Activated CD4-positive, alpha-beta memory T cell treated with anti-CD3 and anti-CD28 coated beads, Interleukin-2, amount 10 ng/mL, durations not matched to agents 7 days and 5 days (primary cell): Measurements from ENCODE around the gene TFF1. TPM values are rescaled to one million over a fixed set of nuclear protein-coding genes. Genes with fewer than 3 reads are reported as not detected.

Source experiments
- CTCF ChIA-PET: fragments of 350-600 bp; sonication (Branson Sonifier 250); formaldehyde crosslinking; loops from one replicate; lab custom pipeline; 2021; ENCODE audit warnings: antibody characterized with exemption, inconsistent platforms; lab: Charles Lee
- POLR2A ChIA-PET: fragments of 350-600 bp; sonication (Branson Sonifier 250); formaldehyde crosslinking; loops from one replicate; lab custom pipeline; 2021; ENCODE audit warnings: antibody characterized with exemption; lab: Charles Lee
- DNase-seq: peaks from one replicate; pipeline ENCODE4 v3.0.0-alpha.2; 2020
- H3K27ac Mint-ChIP-seq: one replicate; pipeline ENCODE4 v1.8.0; 2021; ENCODE audit warnings: mild to moderate bottlenecking, mixed read lengths
- H3K27me3 Mint-ChIP-seq: one replicate; pipeline ENCODE4 v1.8.0; 2021; ENCODE audit warnings: mixed read lengths
- H3K36me3 Mint-ChIP-seq: one replicate; pipeline ENCODE4 v1.8.0; 2021; ENCODE audit warnings: low read depth, mixed read lengths
- H3K4me1 Mint-ChIP-seq: one replicate; pipeline ENCODE4 v1.8.0; 2021; ENCODE audit warnings: mixed read lengths
- H3K4me3 Mint-ChIP-seq: one replicate; pipeline ENCODE4 v1.8.0; 2021; ENCODE audit warnings: mild to moderate bottlenecking, mixed read lengths
- H3K9me3 Mint-ChIP-seq: one replicate; pipeline ENCODE4 v1.8.0; 2021; ENCODE audit warnings: mixed read lengths
- total RNA-seq, 2 experiments: library from RNA; stranded (reverse); gene quantifications; one replicate each; pipeline ENCODE4 v1.2.3, GENCODE V29; 2021

TFF1 gene
- total RNA-seq, 2 experiments from 2014 or later = not detected

DNA sequence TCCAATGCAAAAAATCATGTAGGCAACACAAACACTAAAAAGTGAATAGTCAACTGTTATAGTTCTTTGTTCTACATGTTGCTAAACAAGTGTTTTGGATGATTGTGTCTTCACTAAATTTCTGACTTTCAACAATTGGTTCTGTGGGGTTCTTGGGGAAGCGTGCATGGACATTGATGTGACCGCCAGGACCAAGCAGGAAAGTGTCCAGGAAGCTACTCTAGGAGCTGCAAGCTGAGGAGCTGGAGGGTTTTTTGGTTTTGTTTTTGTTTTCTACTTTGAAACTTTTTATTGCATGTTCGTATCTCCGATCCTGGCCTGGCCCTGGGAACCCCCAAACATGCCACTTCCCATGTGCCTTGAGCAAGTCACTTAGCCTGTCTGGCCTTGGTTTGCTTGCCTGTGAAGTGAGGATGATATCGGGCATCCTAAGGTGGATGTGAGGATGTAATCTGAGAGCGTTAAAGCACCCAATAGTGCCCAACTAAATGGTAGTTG lies 21.6 kb upstream of the TFF1 start:
- ChIA-PET CTCF (interaction anchor here (1.0 to 1.2 kb wide), 2 partner anchors 11 to 16 kb away, joined by 5 to 6 read pairs; partner anchors contain the start of gene UBASH3A), POLR2A (interaction anchor here (1.2 to 3.1 kb wide), 6 partner anchors 11 to 37 kb away, joined by 3 to 34 read pairs (median 7); partner anchors contain the start of gene UBASH3A)
- Mint-ChIP-seq H3K9me3 (peaks cover 3% of the 10 kb centered on the region), H3K36me3 (peaks cover 67% of the 10 kb centered on the region), H3K4me1 (peaks cover 74% of the 10 kb centered on the region), H3K27ac (no peak overlapping the region), H3K27me3 (no peaks in the 10 kb centered on the region), H3K4me3 (no peak overlapping the region)
- no peak for DNase-seq

GRCh38 chr21:42387164-42387563 lies 20.8 kb upstream of the TFF1 start:
- Mint-ChIP-seq H3K27ac (no peak overlapping the region), H3K9me3 (peaks cover 10% of the 10 kb centered on the region), H3K27me3 (no peaks in the 10 kb centered on the region), H3K4me1 (peaks cover 69% of the 10 kb centered on the region), H3K36me3 (peaks cover 73% of the 10 kb centered on the region), H3K4me3 (no peak overlapping the region)
- ChIA-PET POLR2A (interaction anchor here (1.0 to 3.1 kb wide), 4 partner anchors 11 to 17 kb away, joined by 3 to 34 read pairs (median 7); partner anchors contain the start of gene UBASH3A), CTCF (no interaction called here)
- DNase-seq = no peak

GRCh38 chr21:42386034-42386591 lies 19.8 kb upstream of the TFF1 start:
- POLR2A ChIA-PET = interaction anchor here (0.5 kb wide), 1 partner anchor 17 kb away, joined by 3 read pairs; no protein-coding TSS in a partner anchor
- H3K4me3 Mint-ChIP-seq = no peak overlapping the region
- H3K27ac Mint-ChIP-seq = no peak overlapping the region

DNA sequence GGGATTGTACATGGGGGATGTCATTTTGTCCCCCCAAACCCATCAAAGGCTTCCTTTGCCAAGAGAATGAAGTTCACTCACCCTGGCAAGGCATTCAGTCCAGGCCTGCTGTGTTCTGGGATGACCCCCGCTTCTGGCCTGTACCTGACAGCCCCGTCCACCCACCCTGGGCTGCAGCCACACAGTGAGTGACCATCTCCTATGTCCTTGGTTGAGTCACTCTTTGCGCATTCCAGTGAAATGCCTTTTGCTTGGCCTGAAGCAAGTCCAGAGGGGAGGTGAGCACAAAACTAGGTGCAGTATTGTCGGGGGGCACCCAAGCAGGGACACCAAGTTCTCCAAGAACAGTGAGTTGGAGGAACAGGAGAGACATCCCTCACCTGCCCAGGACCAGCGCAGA lies 19.3 kb upstream of the TFF1 start:
- H3K9me3 Mint-ChIP-seq = peaks cover 18% of the 10 kb centered on the region
- ChIA-PET CTCF (interaction anchor here (1.0 kb wide), 1 partner anchor 18 kb away, joined by 3 read pairs; the partner anchor contains the start of gene UBASH3A), POLR2A (interaction anchor here (0.5 kb wide), 1 partner anchor 17 kb away, joined by 3 read pairs; no protein-coding TSS in a partner anchor)
- H3K27me3 Mint-ChIP-seq = no peaks in the 10 kb centered on the region
- no peak overlapping the region for H3K27ac Mint-ChIP-seq
- no peak for DNase-seq
- H3K4me1 Mint-ChIP-seq = peaks cover 62% of the 10 kb centered on the region
- no peak overlapping the region for H3K4me3 Mint-ChIP-seq
- peaks cover 72% of the 10 kb centered on the region for H3K36me3 Mint-ChIP-seq

More at GRCh38 chr21:42386034-42386591, 19.8 kb upstream of the TFF1 start:
- Mint-ChIP-seq H3K9me3 (peaks cover 18% of the 10 kb centered on the region), H3K4me1 (peaks cover 67% of the 10 kb centered on the region), H3K27me3 (no peaks in the 10 kb centered on the region), H3K36me3 (peaks cover 75% of the 10 kb centered on the region)
- no peak for DNase-seq
- CTCF ChIA-PET = interaction anchor here (0.6 to 1.0 kb wide), 2 partner anchors 18 to 570 kb away, joined by 3 read pairs; partner anchors contain the start of gene UBASH3A

GRCh38 chr21:42384989-42385388 lies 18.7 kb upstream of the TFF1 start:
- H3K36me3 Mint-ChIP-seq = peaks cover 70% of the 10 kb centered on the region
- no peak for DNase-seq
- H3K4me3 Mint-ChIP-seq = no peak overlapping the region
- ChIA-PET POLR2A (interaction anchor here (1.8 kb wide), 1 partner anchor 19 kb away, joined by 4 read pairs; the partner anchor contains the start of gene UBASH3A), CTCF (no interaction called here)
- H3K27ac Mint-ChIP-seq = peak overlapping the region; percentile 32
- H3K9me3 Mint-ChIP-seq = peaks cover 18% of the 10 kb centered on the region
- no peaks in the 10 kb centered on the region for H3K27me3 Mint-ChIP-seq
- peaks cover 57% of the 10 kb centered on the region for H3K4me1 Mint-ChIP-seq

GRCh38 chr21:42384156-42384945 lies 18.0 kb upstream of the TFF1 start:
- H3K9me3 Mint-ChIP-seq = peaks cover 18% of the 10 kb centered on the region
- H3K4me1 Mint-ChIP-seq = peaks cover 51% of the 10 kb centered on the region
- no peak for DNase-seq
- H3K36me3 Mint-ChIP-seq = peaks cover 65% of the 10 kb centered on the region
- H3K4me3 Mint-ChIP-seq = no peak overlapping the region
- CTCF ChIA-PET = interaction anchor here (2.2 kb wide), 1 partner anchor 20 kb away, joined by 8 read pairs; the partner anchor contains the start of gene UBASH3A
- H3K27ac Mint-ChIP-seq = no peak overlapping the region
- no peaks in the 10 kb centered on the region for H3K27me3 Mint-ChIP-seq
- POLR2A ChIA-PET = interaction anchor here (1.8 kb wide), 1 partner anchor 19 kb away, joined by 4 read pairs; the partner anchor contains the start of gene UBASH3A

DNA sequence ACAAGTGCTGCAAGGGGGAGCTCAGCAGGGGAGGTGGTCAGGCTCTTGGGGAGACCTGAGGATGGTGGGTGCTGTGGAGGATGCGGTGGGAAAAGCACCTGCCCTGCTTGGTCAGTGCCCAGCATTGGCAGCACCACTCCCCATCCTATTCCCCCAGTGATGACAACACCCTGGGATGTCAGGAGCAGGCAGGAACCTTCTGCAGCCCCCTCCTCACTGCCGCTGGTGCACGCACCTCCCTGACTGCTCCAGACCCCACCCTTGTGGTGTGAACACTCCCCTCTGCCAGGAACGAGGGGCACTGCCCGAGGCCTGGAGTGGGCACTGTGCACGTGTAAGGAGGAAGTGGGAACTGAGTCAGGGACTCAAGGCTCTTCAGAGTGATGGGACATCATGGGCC lies 17.0 kb upstream of the TFF1 start:
- peaks cover 59% of the 10 kb centered on the region for H3K36me3 Mint-ChIP-seq
- peaks cover 18% of the 10 kb centered on the region for H3K9me3 Mint-ChIP-seq

GRCh38 chr21:42382915-42383314 lies 16.6 kb upstream of the TFF1 start:
- no peak overlapping the region for H3K27ac Mint-ChIP-seq
- ChIA-PET CTCF (interaction anchor here (1.1 to 2.5 kb wide), 5 partner anchors 11 to 28 kb away, joined by 3 to 15 read pairs (median 8); partner anchors contain the start of genes TFF1 and UBASH3A), POLR2A (interaction anchor here (1.9 to 2.1 kb wide), 2 partner anchors 42 to 60 kb away, joined by 4 to 5 read pairs; no protein-coding TSS in a partner anchor)
- peaks cover 18% of the 10 kb centered on the region for H3K9me3 Mint-ChIP-seq
- peaks cover 36% of the 10 kb centered on the region for H3K4me1 Mint-ChIP-seq
- H3K27me3 Mint-ChIP-seq = no peaks in the 10 kb centered on the region
- DNase-seq = no peak
- H3K36me3 Mint-ChIP-seq = peaks cover 55% of the 10 kb centered on the region
- no peak overlapping the region for H3K4me3 Mint-ChIP-seq

More for the DNA sequence above, 17.0 kb upstream of the TFF1 start:
- Mint-ChIP-seq H3K27me3 (no peaks in the 10 kb centered on the region), H3K4me1 (peaks cover 41% of the 10 kb centered on the region), H3K27ac (no peak overlapping the region), H3K4me3 (no peak overlapping the region)
- ChIA-PET CTCF (interaction anchor here (1.1 to 2.2 kb wide), 2 partner anchors 16 to 21 kb away, joined by 3 to 8 read pairs; partner anchors contain the start of genes TFF1 and UBASH3A), POLR2A (interaction anchor here (2.1 kb wide), 1 partner anchor 42 kb away, joined by 5 read pairs; no protein-coding TSS in a partner anchor)
- no peak for DNase-seq

- no peak overlapping the region for H3K4me3 Mint-ChIP-seq
- CTCF ChIA-PET = interaction anchor here (0.6 to 2.5 kb wide), 16 partner anchors 9 to 236 kb away, joined by 3 to 21 read pairs (median 4); partner anchors contain the start of gene UBASH3A
Measured at GRCh38 chr21:42381347-42381984, 15.1 kb upstream of the TFF1 start.

GRCh38 chr21:42379426-42380215 lies 13.3 kb upstream of the TFF1 start:
- Mint-ChIP-seq H3K36me3 (peaks cover 31% of the 10 kb centered on the region), H3K9me3 (peaks cover 16% of the 10 kb centered on the region), H3K27ac (no peak overlapping the region), H3K4me1 (peaks cover 19% of the 10 kb centered on the region), H3K4me3 (no peak overlapping the region), H3K27me3 (no peaks in the 10 kb centered on the region)
- DNase-seq = no peak
- ChIA-PET CTCF (no interaction called here), POLR2A (no interaction called here)

More at GRCh38 chr21:42381347-42381984, 15.1 kb upstream of the TFF1 start:
- peaks cover 44% of the 10 kb centered on the region for H3K36me3 Mint-ChIP-seq
- H3K27me3 Mint-ChIP-seq = no peaks in the 10 kb centered on the region
- H3K4me1 Mint-ChIP-seq = peaks cover 24% of the 10 kb centered on the region
- POLR2A ChIA-PET = interaction anchor here (0.6 to 2.1 kb wide), 6 partner anchors 10 to 61 kb away, joined by 3 to 5 read pairs (median 4); no protein-coding TSS in a partner anchor
- DNase-seq = peak; percentile 60
- no peak overlapping the region for H3K27ac Mint-ChIP-seq
- H3K9me3 Mint-ChIP-seq = peaks cover 18% of the 10 kb centered on the region

DNA sequence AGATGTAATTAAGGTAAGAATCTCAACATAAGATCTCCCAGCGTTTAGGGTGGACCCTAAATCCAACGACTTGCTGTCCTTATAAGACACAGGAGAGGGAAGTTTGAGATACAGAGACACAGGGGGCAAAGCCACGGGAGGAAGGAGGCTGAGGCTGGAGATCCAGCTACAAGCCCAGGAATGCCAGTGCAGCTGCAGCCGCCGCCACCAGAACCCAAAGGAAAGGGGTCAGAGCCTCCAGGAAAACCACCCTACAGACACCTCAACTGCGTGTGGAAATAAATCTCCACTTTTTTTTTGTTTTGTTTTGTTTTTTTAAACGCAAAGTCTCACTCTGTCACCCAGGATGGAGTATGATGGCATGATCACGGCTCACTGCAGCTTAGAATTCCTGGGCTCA lies 12.1 kb upstream of the TFF1 start:
- peaks cover 25% of the 10 kb centered on the region for H3K4me1 Mint-ChIP-seq
- H3K4me3 Mint-ChIP-seq = no peak overlapping the region
- H3K36me3 Mint-ChIP-seq = peaks cover 20% of the 10 kb centered on the region
- no peaks in the 10 kb centered on the region for H3K27me3 Mint-ChIP-seq
- no peak for DNase-seq
- ChIA-PET POLR2A (interaction anchor here (1.7 kb wide), 1 partner anchor 26 kb away, joined by 7 read pairs; the partner anchor contains the start of gene UBASH3A), CTCF (no interaction called here)
- H3K27ac Mint-ChIP-seq = no peak overlapping the region
- peaks cover 16% of the 10 kb centered on the region for H3K9me3 Mint-ChIP-seq
